Fibroblast of pulmonary artery (primary cell): ENCODE measurements around the gene THYN1.

Source experiments
- DNase-seq: peaks from one replicate; pipeline ENCODE4 v3.0.0-alpha.2; 2010; ENCODE audit warnings: low read depth
- H3K4me3 ChIP-seq: replicated peaks from 2 replicates; pipeline ENCODE4 v1.5.1; 2011; ENCODE audit warnings: low read depth, mild to moderate bottlenecking, control low read depth, low read length, moderate library complexity
- TF ChIP-seq, protein P1 (sequence below): IDR thresholded peaks from 2 replicates; pipeline ENCODE4 v1.5.1; 2011; ENCODE audit warnings: mild to moderate bottlenecking, control low read depth, low read length, inconsistent platforms; ENCODE audit errors: missing control alignments

Gene THYN1

DNA sequence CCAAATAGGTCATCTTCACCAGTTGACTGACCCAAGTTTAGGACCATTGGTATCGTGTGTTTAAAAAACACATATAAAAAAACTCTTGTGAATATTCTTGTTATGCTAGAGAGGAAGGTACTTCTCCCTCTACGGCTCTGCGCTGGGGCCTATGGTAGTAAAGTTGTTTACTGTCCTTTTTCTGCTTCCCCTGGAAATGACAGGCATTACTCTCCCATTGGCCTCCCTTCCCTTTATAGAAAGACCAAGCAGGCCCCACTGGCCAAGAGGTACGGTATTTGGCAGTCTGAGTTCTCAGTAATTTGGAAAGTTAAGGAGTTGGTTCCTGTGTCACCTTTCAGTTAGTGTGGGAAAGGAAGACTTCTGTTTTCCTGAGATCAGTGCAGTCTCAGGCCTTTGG is 6.5 kb downstream of the THYN1 start:
- DNase-seq, result no peak
- no peak overlapping the region for H3K4me3 ChIP-seq
- TF ChIP-seq, protein P1, sequence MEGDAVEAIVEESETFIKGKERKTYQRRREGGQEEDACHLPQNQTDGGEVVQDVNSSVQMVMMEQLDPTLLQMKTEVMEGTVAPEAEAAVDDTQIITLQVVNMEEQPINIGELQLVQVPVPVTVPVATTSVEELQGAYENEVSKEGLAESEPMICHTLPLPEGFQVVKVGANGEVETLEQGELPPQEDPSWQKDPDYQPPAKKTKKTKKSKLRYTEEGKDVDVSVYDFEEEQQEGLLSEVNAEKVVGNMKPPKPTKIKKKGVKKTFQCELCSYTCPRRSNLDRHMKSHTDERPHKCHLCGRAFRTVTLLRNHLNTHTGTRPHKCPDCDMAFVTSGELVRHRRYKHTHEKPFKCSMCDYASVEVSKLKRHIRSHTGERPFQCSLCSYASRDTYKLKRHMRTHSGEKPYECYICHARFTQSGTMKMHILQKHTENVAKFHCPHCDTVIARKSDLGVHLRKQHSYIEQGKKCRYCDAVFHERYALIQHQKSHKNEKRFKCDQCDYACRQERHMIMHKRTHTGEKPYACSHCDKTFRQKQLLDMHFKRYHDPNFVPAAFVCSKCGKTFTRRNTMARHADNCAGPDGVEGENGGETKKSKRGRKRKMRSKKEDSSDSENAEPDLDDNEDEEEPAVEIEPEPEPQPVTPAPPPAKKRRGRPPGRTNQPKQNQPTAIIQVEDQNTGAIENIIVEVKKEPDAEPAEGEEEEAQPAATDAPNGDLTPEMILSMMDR, result no peak

DNA sequence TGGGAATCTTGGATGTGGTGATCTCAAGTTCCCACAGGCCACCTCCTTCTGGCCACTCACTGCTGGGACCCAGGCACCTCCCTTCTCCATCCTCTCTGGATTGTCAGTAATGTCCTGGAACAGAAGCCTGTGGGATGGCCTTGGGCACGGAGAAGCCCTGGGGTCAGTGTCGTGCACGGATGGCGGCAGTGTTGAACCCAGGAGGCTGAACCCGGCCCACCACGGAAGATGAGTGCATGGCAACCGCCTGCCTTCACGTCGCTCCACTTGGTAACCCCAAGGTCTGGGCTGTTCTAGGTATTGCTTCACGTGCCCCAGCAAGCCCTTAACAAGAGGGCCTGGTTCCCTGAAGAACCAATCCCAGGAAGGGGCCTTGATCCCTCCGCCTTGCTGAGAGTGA is 7.1 kb downstream of the THYN1 start:
- H3K4me3 ChIP-seq, result no peak overlapping the region
- TF ChIP-seq, protein P1, result no peak
- no peak for DNase-seq

DNA sequence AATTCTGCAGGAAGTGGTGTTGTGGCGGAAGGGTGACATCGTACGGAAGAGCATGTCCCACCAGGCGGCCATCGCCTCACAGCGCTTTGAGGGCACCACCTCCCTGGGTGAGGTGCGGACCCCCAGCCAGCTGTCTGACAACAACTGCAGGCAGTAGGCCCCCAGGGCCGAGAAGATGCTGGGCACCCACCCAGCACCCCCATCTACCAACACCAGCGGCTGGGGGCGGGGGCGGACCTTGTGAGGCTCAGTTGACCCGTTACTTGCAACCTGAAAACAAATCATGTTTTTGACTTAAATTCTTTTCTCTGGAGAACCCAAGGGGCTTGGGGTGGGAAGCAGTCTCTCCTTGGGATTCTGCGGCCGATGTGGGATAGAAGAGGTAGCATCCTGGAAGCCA is 7.7 kb downstream of the THYN1 start:
- no peak for DNase-seq
- TF ChIP-seq, protein P1, result no peak
- H3K4me3 ChIP-seq, result no peak overlapping the region

DNA sequence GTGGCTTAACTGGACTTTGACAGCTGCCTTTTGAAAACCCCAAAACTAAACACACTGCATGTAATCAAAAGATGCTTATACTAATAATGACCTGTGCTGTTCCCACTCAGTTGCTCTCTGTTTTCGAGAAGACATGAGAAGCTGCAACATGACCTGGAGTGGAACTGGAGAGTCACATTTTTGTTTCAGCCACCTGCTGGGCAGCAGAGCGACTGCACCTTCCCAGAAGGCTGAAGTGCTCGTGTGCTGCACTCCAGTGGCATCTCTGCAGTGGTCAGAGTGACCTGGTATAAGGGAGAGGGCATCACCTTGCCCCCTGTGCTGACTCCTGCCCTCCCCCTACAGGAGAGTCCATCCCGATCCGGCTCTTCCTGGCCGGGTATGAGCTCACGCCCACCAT is 8.6 kb downstream of the THYN1 start:
- DNase-seq, result peak; percentile 50
- TF ChIP-seq, protein P1, result peak; percentile 56
- H3K4me3 ChIP-seq, result no peak overlapping the region

DNA sequence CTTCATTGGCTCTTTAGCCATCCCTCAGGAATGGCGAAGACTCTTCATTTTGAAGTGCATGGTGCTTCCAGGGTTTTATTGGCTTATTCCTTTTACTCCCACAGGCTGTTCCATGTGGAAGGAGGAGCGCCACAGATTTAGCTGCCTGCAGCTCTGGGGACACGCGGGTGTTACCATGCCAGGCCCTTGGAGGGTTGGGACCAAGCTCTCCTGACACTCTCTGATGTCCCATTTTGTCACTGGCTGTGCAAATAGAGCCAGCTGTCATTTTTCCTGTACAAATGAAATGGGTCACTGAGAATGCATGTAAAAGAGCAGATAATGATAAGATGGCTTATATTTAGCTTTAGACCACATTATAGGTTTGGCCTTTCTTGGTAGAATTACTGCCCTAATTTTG is 9.2 kb downstream of the THYN1 start:
- no peak for DNase-seq
- TF ChIP-seq, protein P1, result no peak
- no peak overlapping the region for H3K4me3 ChIP-seq

DNA sequence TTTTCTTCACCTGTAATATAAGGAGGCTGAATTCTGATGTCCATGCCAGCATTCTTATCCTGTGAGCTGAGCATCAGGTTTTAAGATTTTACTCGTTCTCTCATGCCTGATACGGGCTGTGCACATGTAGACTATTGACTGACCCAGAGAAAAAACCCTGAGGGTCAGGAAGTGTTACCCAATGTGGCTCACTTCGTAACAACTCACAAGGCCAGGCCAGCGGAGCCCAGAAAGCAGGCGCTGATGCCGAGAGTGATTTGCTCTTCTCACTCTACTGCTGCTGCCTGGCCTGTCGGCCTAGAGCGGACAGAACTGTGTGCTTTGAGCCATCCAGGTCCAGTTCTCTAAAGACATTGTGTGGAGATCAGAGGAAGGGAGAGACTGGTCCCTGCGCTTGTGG is 10.8 kb downstream of the THYN1 start:
- no peak for DNase-seq
- no peak overlapping the region for H3K4me3 ChIP-seq
- TF ChIP-seq, protein P1, result no peak

DNA sequence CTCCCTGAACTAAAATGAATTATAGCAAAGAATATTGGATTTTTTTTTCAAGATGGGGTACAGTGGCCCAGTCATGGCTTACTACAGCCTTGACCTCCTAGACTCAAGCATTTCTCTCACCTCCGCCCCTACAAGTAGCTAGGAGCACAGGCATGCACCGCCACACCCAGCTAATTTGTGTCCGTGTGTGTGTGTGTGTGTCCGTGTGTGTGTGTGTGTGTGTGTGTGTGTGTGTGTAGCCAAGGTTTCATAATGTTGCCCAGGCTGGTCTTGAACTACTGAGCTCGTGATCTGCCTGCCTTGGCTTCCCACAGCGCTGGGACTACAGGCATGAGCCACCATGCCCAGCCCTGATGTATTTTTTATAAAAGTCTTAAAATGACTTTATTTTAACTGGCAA is 12.6 kb downstream of the THYN1 start:
- no peak for DNase-seq
- no peak overlapping the region for H3K4me3 ChIP-seq
- TF ChIP-seq, protein P1, result no peak
